Muscle layer of duodenum (tissue), 2 donors: Measurements from ENCODE around the gene MYDGF.
A peak's percentile ranks its signal among the peaks of the same experiment; 100 is the strongest.
"Not testable (repeated sequence)": the region's sequence is repeated elsewhere in the genome, so short reads cannot be mapped to it uniquely, and the experiment has no call there.

ENCODE experiments used
- H3K27ac ChIP-seq: one replicate; pipeline ENCODE4 v1.7.0; 2013; ENCODE audit warnings: mild to moderate bottlenecking, low read length
- H3K27me3 ChIP-seq: one replicate; pipeline ENCODE4 v1.7.0; 2013; ENCODE audit warnings: low read depth, mild to moderate bottlenecking, control low read depth, low read length
- H3K36me3 ChIP-seq, 2 donors: one replicate each; pipeline ENCODE4 v1.7.0; 2013; ENCODE audit warnings: low read length in 2 of 2, control low read depth in 1 of 2, mild to moderate bottlenecking in 1 of 2; ENCODE audit not compliant: insufficient read depth in 2 of 2, control insufficient read depth in 1 of 2
- H3K4me1 ChIP-seq, 2 donors: one replicate each; pipeline ENCODE4 v1.7.0; 2013; ENCODE audit warnings: low read length in 2 of 2, mild to moderate bottlenecking in 2 of 2, control low read depth in 1 of 2, moderate library complexity in 1 of 2; ENCODE audit not compliant: insufficient read depth in 2 of 2, control insufficient read depth in 1 of 2
- H3K4me3 ChIP-seq, 2 donors: one replicate each; pipeline ENCODE4 v1.7.0; 2013; ENCODE audit warnings: low read length in 2 of 2, low read depth in 1 of 2, mild to moderate bottlenecking in 1 of 2
- H3K9me3 ChIP-seq, 2 donors: one replicate each; pipeline ENCODE4 v1.7.0; 2013; ENCODE audit warnings: low read length in 2 of 2, control low read depth in 1 of 2, mild to moderate bottlenecking in 1 of 2; ENCODE audit not compliant: control insufficient read depth in 1 of 2
- donor health status: healthy.

The MYDGF gene

GRCh38 chr19:4669723-4670480 lies at the start of gene MYDGF:
MYDGF (minus strand) TSS chr19:4670342; CDS start chr19:4670334, 8 bp downstream.
- no peaks in the 10 kb centered on the region for H3K27me3 ChIP-seq
- H3K9me3 ChIP-seq: no peaks in the 10 kb centered on the region
- peaks cover 0 to 18% of the 10 kb centered on the region in 2 donors for H3K4me1 ChIP-seq
- peaks cover 9 to 15% of the 10 kb centered on the region in 2 donors for H3K36me3 ChIP-seq
- H3K27ac ChIP-seq: peak within 1 kb of the TSS; percentile 56
- H3K4me3 ChIP-seq: peak within 1 kb of the TSS; percentile 79 to 96

- Histone ChIP-seq H3K4me1 (peaks cover 11 to 22% of the 10 kb centered on the region in 2 donors), H3K27me3 (no peaks in the 10 kb centered on the region), H3K27ac (no peak overlapping the region), H3K9me3 (no peaks in the 10 kb centered on the region), H3K36me3 (peaks cover 45 to 58% of the 10 kb centered on the region in 2 donors), H3K4me3 (no peak overlapping the region)
These were observed 49.3 kb upstream of the MYDGF start for GRCh38 chr19:4719499-4719866.

GRCh38 chr19:4717966-4718701 lies 48.0 kb upstream of the MYDGF start:
- H3K27me3 ChIP-seq: no peaks in the 10 kb centered on the region
- no peaks in the 10 kb centered on the region for H3K9me3 ChIP-seq
- no peak overlapping the region for H3K4me3 ChIP-seq
- peaks cover 47 to 65% of the 10 kb centered on the region in 2 donors for H3K36me3 ChIP-seq
- H3K4me1 ChIP-seq: peaks cover 11 to 23% of the 10 kb centered on the region in 2 donors
- H3K27ac ChIP-seq: no peak overlapping the region

- H3K36me3 ChIP-seq: peaks cover 49 to 73% of the 10 kb centered on the region in 2 donors
- no peaks in the 10 kb centered on the region for H3K27me3 ChIP-seq
- H3K27ac ChIP-seq: no peak overlapping the region
- H3K4me3 ChIP-seq: no peak overlapping the region
- peaks cover 5 to 16% of the 10 kb centered on the region in 2 donors for H3K4me1 ChIP-seq
- no peaks in the 10 kb centered on the region for H3K9me3 ChIP-seq
These were observed 47.2 kb upstream of the MYDGF start for GRCh38 chr19:4717191-4717965.

- H3K4me3 ChIP-seq: no peak overlapping the region
- peaks cover 0 to 8% of the 10 kb centered on the region in 2 donors for H3K4me1 ChIP-seq
- no peaks in the 10 kb centered on the region for H3K27me3 ChIP-seq
- H3K36me3 ChIP-seq: peaks cover 54 to 82% of the 10 kb centered on the region in 2 donors
- no peak overlapping the region for H3K27ac ChIP-seq
- H3K9me3 ChIP-seq: no peaks in the 10 kb centered on the region
These were observed 45.5 kb upstream of the MYDGF start for GRCh38 chr19:4715529-4716221.

- H3K27ac ChIP-seq, H3K4me3 ChIP-seq, H3K9me3 ChIP-seq, H3K27me3 ChIP-seq, H3K4me1 ChIP-seq: not testable (repeated sequence)
- peaks cover 51 to 82% of the 10 kb centered on the region in 2 donors for H3K36me3 ChIP-seq
These were observed 45.0 kb upstream of the MYDGF start for GRCh38 chr19:4715178-4715528.

GRCh38 chr19:4714016-4714415 lies 43.9 kb upstream of the MYDGF start:
- no peak overlapping the region for H3K27ac ChIP-seq
- H3K36me3 ChIP-seq: peaks cover 50 to 82% of the 10 kb centered on the region in 2 donors
- H3K4me1 ChIP-seq: peaks cover 0 to 8% of the 10 kb centered on the region in 2 donors
- no peaks in the 10 kb centered on the region for H3K27me3 ChIP-seq
- no peaks in the 10 kb centered on the region for H3K9me3 ChIP-seq
- H3K4me3 ChIP-seq: no peak overlapping the region

GRCh38 chr19:4713384-4713951 lies 43.3 kb upstream of the MYDGF start:
- peak overlapping the region; percentile 51 for H3K27ac ChIP-seq
- peaks cover 0 to 8% of the 10 kb centered on the region in 2 donors for H3K4me1 ChIP-seq
- no peak overlapping the region for H3K4me3 ChIP-seq
- no peaks in the 10 kb centered on the region for H3K27me3 ChIP-seq
- peaks cover 46 to 76% of the 10 kb centered on the region in 2 donors for H3K36me3 ChIP-seq
- H3K9me3 ChIP-seq: no peaks in the 10 kb centered on the region

- Histone ChIP-seq H3K9me3 (no peaks in the 10 kb centered on the region), H3K27ac (peak overlapping the region; percentile 51), H3K4me3 (no peak overlapping the region), H3K36me3 (peaks cover 39 to 70% of the 10 kb centered on the region in 2 donors), H3K4me1 (peaks cover 0 to 14% of the 10 kb centered on the region in 2 donors), H3K27me3 (no peaks in the 10 kb centered on the region)
These were observed 42.6 kb upstream of the MYDGF start for GRCh38 chr19:4712771-4713170.

GRCh38 chr19:4711211-4711610 lies 41.1 kb upstream of the MYDGF start:
- no peaks in the 10 kb centered on the region for H3K9me3 ChIP-seq
- peaks cover 0 to 21% of the 10 kb centered on the region in 2 donors for H3K4me1 ChIP-seq
- H3K27me3 ChIP-seq: no peaks in the 10 kb centered on the region
- peaks cover 30 to 56% of the 10 kb centered on the region in 2 donors for H3K36me3 ChIP-seq
- H3K4me3 ChIP-seq: no peak overlapping the region
- H3K27ac ChIP-seq: no peak overlapping the region
